Testis (tissue), 3 donors: ENCODE data around the gene SLC16A8. TPM values are rescaled to one million over a fixed set of nuclear protein-coding genes. Genes with fewer than 3 reads are reported as not detected.

Experiments
- DNase-seq: peaks from one replicate; pipeline ENCODE4 v3.0.0-alpha.2; 2019
- H3K27ac ChIP-seq, 2 donors: fragments of 200-600 bp; sonication (generic); one replicate each; pipeline ENCODE4 v1.5.1; 2019
- H3K27me3 ChIP-seq: fragments of 200-600 bp; sonication (generic); one replicate; pipeline ENCODE4 v1.5.1; 2019
- H3K36me3 ChIP-seq: fragments of 200-600 bp; sonication (generic); one replicate; pipeline ENCODE4 v1.5.1; 2017; ENCODE audit warnings: low read depth; ENCODE audit errors: missing control alignments
- H3K4me1 ChIP-seq: fragments of 200-600 bp; sonication (generic); one replicate; pipeline ENCODE4 v1.5.1; 2019
- H3K4me3 ChIP-seq, 2 donors: fragments of 200-600 bp; sonication (generic); one replicate each; pipeline ENCODE4 v1.5.1; 2017 to 2019
- H3K9me3 ChIP-seq: fragments of 200-600 bp; sonication (generic); one replicate; pipeline ENCODE4 v1.5.1; 2017
- POLR2A ChIP-seq: fragments of 450-650 bp; IDR thresholded peaks from one replicate; pipeline ENCODE4 v1.6.1; 2017; ENCODE audit warnings: antibody characterized with exemption, mild to moderate bottlenecking, moderate library complexity
- WGBS, 2 donors: methylation state at CpG; one replicate each; pipeline ENCODE4 v1.1.5; 2018; 5-methylcytosine and 5-hydroxymethylcytosine counted together
- intact Hi-C: fragments of 100-400 bp; cut with DNase I; formaldehyde crosslinking; loops from one replicate; pipeline ENCODE4 v1.15.1; 2023; ENCODE audit warnings: low total_unique reads
- polyA plus RNA-seq: library from polyadenylated mRNA; stranded (reverse); fragments of 350-450 nt; fragmentation: Illumina TruSeq; extraction: RNeasy Lipid Tissue Mini Kit (QIAGEN cat#74804); gene quantifications from one replicate; pipeline ENCODE4 v1.2.3, GENCODE V29; 2014; ENCODE audit warnings: low read depth, low replicate concordance; ENCODE audit not compliant: insufficient read depth
- total RNA-seq, 2 donors: library from RNA; depleted of rRNA; stranded (reverse); fragments of >200 nt; gene quantifications; one replicate each; pipeline ENCODE4 v1.2.3, GENCODE V29; 2016
- TF ChIP-seq, protein P1 (sequence below), 3 experiments: fragments of 450-650 bp in 2 of 3; fragments of 200-600 bp in 1 of 3; sonication (generic) in 1 of 3; IDR thresholded peaks; one replicate each; pipeline ENCODE4 v1.5.1; 2016 to 2019; ENCODE audit warnings: antibody characterized with exemption in 3 of 3, mild to moderate bottlenecking in 2 of 3, moderate library complexity in 1 of 3

SLC16A8 gene
- total and polyA plus RNA-seq, 3 donors from 2014 or later: 1.6 to 2.4 (median 2.0) TPM

DNA sequence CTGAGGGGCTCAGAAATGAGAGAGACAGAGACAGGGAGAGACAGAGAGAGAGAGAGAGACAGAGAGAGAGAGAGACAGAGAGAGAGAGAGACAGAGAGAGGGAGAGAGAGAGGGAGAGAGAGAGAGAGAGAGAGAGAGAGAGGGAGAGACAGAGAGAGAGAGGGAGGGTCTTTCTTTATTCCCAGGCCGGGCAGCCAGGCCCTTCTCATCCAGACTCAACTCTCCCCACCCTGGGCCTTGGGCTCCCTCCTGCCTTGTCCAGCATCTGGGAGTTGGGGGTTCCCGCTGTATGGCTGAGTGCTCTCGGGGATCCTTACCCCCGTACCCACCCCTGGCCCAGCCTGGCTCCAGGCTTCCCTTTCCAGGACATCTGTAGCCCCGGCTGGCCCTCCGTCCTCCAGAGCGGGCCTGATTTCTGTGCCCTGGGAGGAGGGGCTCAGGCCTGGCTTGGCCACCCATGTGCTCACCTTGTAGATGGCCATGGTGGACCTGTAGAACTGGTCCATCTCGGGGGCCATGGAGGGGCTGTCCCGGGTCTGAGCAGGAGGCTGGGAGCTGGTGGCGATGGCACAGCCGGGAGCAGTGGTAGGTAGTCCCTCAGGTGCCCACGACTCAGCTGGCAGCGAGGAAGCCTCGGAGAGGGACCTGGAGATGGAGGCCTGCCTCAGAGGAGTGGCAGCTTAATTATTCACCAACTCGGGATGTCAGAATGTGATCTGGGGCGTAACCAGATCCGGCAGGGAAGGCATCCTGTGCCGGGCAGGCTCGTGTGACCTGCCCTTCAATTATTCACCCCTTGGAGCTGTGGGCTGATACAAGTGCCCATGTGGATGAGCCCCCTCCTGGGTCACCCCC, 26.3 kb upstream of the SLC16A8 start, which contains the start of gene BAIAP2L2:
TSS of gene BAIAP2L2 (minus strand) at position 677 of the 855 bp plus-strand sequence. CDS start at position 518, 159 bp downstream.
- DNase-seq: no peak
- TF ChIP-seq, protein P1, sequence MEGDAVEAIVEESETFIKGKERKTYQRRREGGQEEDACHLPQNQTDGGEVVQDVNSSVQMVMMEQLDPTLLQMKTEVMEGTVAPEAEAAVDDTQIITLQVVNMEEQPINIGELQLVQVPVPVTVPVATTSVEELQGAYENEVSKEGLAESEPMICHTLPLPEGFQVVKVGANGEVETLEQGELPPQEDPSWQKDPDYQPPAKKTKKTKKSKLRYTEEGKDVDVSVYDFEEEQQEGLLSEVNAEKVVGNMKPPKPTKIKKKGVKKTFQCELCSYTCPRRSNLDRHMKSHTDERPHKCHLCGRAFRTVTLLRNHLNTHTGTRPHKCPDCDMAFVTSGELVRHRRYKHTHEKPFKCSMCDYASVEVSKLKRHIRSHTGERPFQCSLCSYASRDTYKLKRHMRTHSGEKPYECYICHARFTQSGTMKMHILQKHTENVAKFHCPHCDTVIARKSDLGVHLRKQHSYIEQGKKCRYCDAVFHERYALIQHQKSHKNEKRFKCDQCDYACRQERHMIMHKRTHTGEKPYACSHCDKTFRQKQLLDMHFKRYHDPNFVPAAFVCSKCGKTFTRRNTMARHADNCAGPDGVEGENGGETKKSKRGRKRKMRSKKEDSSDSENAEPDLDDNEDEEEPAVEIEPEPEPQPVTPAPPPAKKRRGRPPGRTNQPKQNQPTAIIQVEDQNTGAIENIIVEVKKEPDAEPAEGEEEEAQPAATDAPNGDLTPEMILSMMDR (IDR thresholded peaks at IDR 0.05): no peak
- TF ChIP-seq POLR2A: no peak

DNA sequence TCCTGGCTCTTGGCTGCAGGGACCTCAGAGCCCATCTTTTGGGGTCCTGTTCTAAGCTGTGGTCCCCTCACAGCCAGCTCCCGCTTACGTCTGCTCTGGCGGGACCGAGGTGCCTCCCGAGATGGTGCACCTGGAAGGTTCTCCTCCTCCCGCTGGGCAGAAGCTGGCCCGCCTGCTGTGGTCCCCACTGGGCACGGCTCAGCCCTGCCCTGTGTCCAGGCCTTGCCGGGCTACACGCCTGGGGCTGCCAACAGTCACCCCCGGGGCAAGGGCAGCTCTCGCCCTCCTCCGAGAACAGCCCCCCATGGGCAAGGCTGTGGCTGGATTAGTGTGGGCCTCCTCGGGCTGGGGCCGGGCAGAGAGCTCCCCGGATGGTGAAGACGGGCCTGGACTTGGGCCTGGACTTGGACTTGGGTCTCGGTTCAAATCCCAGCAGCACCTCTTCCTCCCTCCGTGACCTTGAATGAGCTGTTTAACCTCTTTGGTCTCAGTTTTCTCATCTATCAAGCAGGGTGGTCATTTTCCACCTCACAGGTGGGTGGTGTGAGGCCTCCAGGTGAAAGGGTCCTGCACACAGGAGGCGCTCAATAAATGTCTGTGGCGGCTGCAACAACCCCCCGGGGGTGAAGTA, 25.5 kb upstream of the SLC16A8 start:
- TF ChIP-seq POLR2A: no peak
- TF ChIP-seq, protein P1 (IDR thresholded peaks at IDR 0.05): no peak
- Histone ChIP-seq H3K9me3 (no peaks in the 10 kb centered on the region), H3K4me3 (no peak overlapping the region), H3K27ac (no peak overlapping the region), H3K27me3 (no peaks in the 10 kb centered on the region), H3K4me1 (peaks cover 12% of the 10 kb centered on the region), H3K36me3 (no peaks in the 10 kb centered on the region)
- 89 to 95% methylated on average over 16 to 20 of the region's 22 CpGs for WGBS, 2 donors
- intact Hi-C loops: no loop called here
- DNase-seq: no peak

More for the DNA sequence above, 26.3 kb upstream of the SLC16A8 start, which contains the start of gene BAIAP2L2:
- Histone ChIP-seq H3K9me3 (no peaks in the 10 kb centered on the region), H3K4me3 (no peak within 1 kb of the TSS), H3K27ac (no peak within 1 kb of the TSS), H3K27me3 (no peaks in the 10 kb centered on the region), H3K36me3 (no peaks in the 10 kb centered on the region), H3K4me1 (peaks cover 15% of the 10 kb centered on the region)
- WGBS, 2 donors: 91 to 96% methylated on average over 9 to 19 of the region's 19 CpGs
- intact Hi-C loops: no loop called here

DNA sequence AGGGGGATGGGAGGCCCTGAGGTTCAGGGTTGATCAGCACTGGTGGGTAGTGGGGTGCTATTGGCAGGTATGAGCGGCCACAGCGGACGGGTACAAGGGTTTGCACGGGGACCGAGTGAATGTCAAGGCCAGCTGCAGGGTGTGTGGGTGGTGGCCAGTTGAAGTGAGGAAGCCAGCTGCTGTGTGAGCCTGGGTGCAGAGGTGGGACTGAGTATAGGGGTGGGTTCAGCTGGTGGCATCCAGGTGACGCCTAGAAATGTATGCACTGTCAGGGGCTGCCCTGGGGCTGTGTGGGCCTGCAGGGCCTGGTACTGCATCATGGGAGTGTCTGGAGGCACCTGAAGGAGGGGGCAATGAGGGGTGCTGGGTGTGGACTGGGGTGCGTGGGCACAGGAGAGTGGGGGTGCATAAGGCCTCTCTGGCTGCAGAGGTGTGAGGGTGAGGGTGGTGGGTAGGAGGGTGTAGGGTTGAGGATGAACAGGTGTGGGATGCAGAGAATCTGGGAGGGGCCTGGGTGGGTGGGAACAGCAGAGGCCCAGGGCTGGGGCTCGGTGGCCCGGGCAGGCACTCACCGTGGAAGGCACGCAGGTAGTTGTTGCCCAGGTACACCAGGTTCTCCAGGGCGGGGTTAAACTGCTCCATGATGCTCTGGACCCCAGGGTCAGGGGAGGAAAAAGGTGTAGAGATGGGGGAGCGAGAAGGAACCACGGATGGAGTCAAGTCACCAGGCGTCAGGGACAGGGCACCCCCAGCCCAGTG, 24.8 kb upstream of the SLC16A8 start:
- 83 to 86% methylated on average over 14 to 15 of the region's 15 CpGs for WGBS, 2 donors
- DNase-seq: no peak
- Histone ChIP-seq H3K9me3 (no peaks in the 10 kb centered on the region), H3K4me3 (no peak overlapping the region), H3K27ac (no peak overlapping the region), H3K4me1 (peaks cover 11% of the 10 kb centered on the region), H3K36me3 (no peaks in the 10 kb centered on the region), H3K27me3 (no peaks in the 10 kb centered on the region)
- TF ChIP-seq POLR2A: no peak
- TF ChIP-seq, protein P1 (IDR thresholded peaks at IDR 0.05): no peak
- intact Hi-C loops: no loop called here

DNA sequence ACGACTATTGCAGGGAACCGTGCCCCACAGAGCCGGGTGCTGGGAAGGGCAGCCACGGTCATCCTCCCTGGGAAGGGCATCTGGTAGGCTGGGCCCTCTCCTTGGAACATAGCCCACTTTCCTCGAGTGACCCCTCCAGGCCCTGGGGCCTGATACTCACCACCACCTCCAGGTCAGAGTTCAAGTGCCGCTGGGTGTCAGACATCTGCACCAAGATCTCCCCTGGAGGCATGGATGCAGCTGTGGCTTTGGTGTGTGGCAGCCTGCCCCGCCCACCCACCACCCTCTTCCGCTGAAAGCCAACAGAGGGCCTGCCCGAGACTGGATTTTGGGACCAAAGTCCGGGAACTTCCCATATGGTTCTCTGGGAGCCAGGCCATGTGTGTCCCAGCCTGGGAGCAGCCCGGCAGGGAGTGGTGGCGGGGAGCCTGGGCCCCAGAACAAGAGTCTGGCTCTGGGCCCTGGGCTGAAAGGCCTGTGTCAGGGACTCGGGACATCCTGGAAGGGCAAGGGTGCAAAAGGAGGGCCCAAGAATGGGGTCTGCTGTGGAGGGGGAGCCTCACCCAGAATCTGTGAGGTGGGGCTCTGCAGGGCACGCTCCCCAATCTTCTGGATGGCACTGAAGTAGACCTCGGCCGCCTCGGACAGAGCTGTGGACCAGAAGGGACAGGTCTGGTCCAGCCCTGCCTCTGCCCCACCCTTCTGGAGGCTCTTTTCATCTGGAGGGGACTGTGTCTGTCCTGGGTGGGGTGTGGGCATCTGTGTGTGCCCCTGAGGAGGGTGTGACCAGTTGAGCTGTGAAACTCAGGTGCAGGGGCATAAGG, 23.9 kb upstream of the SLC16A8 start:
- DNase-seq: peak; percentile 46
- Histone ChIP-seq H3K9me3 (no peaks in the 10 kb centered on the region), H3K27ac (no peak overlapping the region), H3K36me3 (no peaks in the 10 kb centered on the region), H3K4me1 (peaks cover 8% of the 10 kb centered on the region), H3K4me3 (no peak overlapping the region), H3K27me3 (no peaks in the 10 kb centered on the region)
- TF ChIP-seq, protein P1 (IDR thresholded peaks at IDR 0.05): no peak
- TF ChIP-seq POLR2A: no peak
- 67% methylated on average over 17 of the region's 17 CpGs; no CpG with 5 or more reads in 1 of the 2 donors for WGBS, 2 donors
- intact Hi-C loops: no loop called here
